ENCODE measurements around the gene ST6GALNAC4.

ST6GALNAC4 gene

GRCh38 chr9:127916720-127917581, at the start of gene ST6GALNAC4:
TSS of gene ST6GALNAC4 (minus strand) at chr9:127917041. CDS start at chr9:127916419, 622 bp downstream.
- DNase-seq (ENCODE audit: insufficient read length, low spot score) = peak; percentile 96
- FAIRE-seq = no peak
- TF ChIP-seq POLR2A (IDR thresholded peaks at IDR 0.05; ENCODE audit: low read depth, low read length) = peak; percentile 66

- no peak for TF ChIP-seq POLR2A (IDR thresholded peaks at IDR 0.05; ENCODE audit: low read depth, low read length)
Measured at GRCh38 chr9:127965953-127966352, 49.1 kb upstream of the ST6GALNAC4 start.

GRCh38 chr9:127963359-127964064, 46.7 kb upstream of the ST6GALNAC4 start:
- no peak for DNase-seq (ENCODE audit: insufficient read length, low spot score)
- no peak for FAIRE-seq
- TF ChIP-seq POLR2A (IDR thresholded peaks at IDR 0.05; ENCODE audit: low read depth, low read length) = no peak

More at GRCh38 chr9:127965953-127966352, 49.1 kb upstream of the ST6GALNAC4 start:
- FAIRE-seq (no peak), DNase-seq (ENCODE audit: insufficient read length, low spot score) (no peak)

- DNase-seq (ENCODE audit: insufficient read length, low spot score) (no peak), FAIRE-seq (no peak)
- no peak for TF ChIP-seq POLR2A (IDR thresholded peaks at IDR 0.05; ENCODE audit: low read depth, low read length)
Measured at GRCh38 chr9:127963041-127963358, 46.2 kb upstream of the ST6GALNAC4 start.

- DNase-seq (ENCODE audit: insufficient read length, low spot score) (no peak), FAIRE-seq (no peak)
- TF ChIP-seq POLR2A (IDR thresholded peaks at IDR 0.05; ENCODE audit: low read depth, low read length) = no peak
Measured at GRCh38 chr9:127962278-127962677, 45.4 kb upstream of the ST6GALNAC4 start.

GRCh38 chr9:127961613-127962155, 44.8 kb upstream of the ST6GALNAC4 start:
- TF ChIP-seq POLR2A (IDR thresholded peaks at IDR 0.05; ENCODE audit: low read depth, low read length) = no peak

GRCh38 chr9:127961155-127961490, 44.3 kb upstream of the ST6GALNAC4 start:
- FAIRE-seq (no peak), DNase-seq (ENCODE audit: insufficient read length, low spot score) (no peak)
- no peak for TF ChIP-seq POLR2A (IDR thresholded peaks at IDR 0.05; ENCODE audit: low read depth, low read length)

More at GRCh38 chr9:127961613-127962155, 44.8 kb upstream of the ST6GALNAC4 start:
- DNase-seq (ENCODE audit: insufficient read length, low spot score) = no peak
- FAIRE-seq = no peak

GRCh38 chr9:127960410-127961154, 43.7 kb upstream of the ST6GALNAC4 start:
- TF ChIP-seq POLR2A (IDR thresholded peaks at IDR 0.05; ENCODE audit: low read depth, low read length) = no peak
- DNase-seq (ENCODE audit: insufficient read length, low spot score) = no peak
- no peak for FAIRE-seq

GRCh38 chr9:127959841-127960409, 43.1 kb upstream of the ST6GALNAC4 start:
- no peak for TF ChIP-seq POLR2A (IDR thresholded peaks at IDR 0.05; ENCODE audit: low read depth, low read length)
- DNase-seq (ENCODE audit: insufficient read length, low spot score) (no peak), FAIRE-seq (no peak)

GRCh38 chr9:127959398-127959797, 42.6 kb upstream of the ST6GALNAC4 start:
- no peak for TF ChIP-seq POLR2A (IDR thresholded peaks at IDR 0.05; ENCODE audit: low read depth, low read length)
- no peak for FAIRE-seq
- DNase-seq (ENCODE audit: insufficient read length, low spot score) = no peak

GRCh38 chr9:127958728-127959127, 41.9 kb upstream of the ST6GALNAC4 start:
- no peak for FAIRE-seq
- no peak for TF ChIP-seq POLR2A (IDR thresholded peaks at IDR 0.05; ENCODE audit: low read depth, low read length)
- DNase-seq (ENCODE audit: insufficient read length, low spot score) = no peak

GRCh38 chr9:127955294-127956015, 38.6 kb upstream of the ST6GALNAC4 start:
- TF ChIP-seq POLR2A (IDR thresholded peaks at IDR 0.05; ENCODE audit: low read depth, low read length) = no peak
- DNase-seq (ENCODE audit: insufficient read length, low spot score) (peak; percentile 96), FAIRE-seq (peak; percentile 92)

- TF ChIP-seq POLR2A (IDR thresholded peaks at IDR 0.05; ENCODE audit: low read depth, low read length) = no peak
- FAIRE-seq (no peak), DNase-seq (ENCODE audit: insufficient read length, low spot score) (no peak)
Measured at GRCh38 chr9:127954831-127955293, 38.0 kb upstream of the ST6GALNAC4 start.
